Measurements from ENCODE around the gene MYO3B.

DNA sequence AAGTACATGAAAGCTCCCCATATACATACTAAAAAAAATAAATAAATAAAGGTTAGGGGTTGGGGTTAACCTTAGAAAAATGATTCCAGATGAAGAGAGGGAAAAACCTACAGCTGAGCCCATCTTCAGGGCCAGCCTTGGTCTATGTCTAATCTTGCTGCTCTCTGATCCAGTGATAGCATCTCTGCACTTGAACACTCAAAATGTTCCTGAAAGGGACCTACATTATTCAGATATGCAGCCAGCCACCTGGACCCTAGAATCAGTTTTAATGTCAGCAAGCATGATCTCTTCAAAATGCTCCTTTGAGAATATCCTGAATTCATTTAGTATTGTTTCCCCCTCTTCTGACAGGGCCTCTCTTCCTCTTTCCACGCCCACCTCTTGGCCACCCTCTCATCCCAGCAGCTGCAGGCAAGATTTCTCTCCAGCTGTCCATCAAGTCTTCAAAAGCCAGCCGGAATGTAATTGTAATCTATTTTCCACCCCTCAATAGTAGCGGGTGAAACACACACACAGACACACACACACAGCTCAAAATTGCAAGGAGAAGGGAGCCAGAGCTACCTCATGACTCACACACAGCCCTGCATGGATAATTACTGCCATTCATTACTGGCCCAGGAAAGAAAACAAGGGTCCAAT, 135.5 kb downstream of the MYO3B start:
- TF ChIP-seq POLR2A (IDR thresholded peaks at IDR 0.05) = no peak
- TF ChIP-seq, protein P1, sequence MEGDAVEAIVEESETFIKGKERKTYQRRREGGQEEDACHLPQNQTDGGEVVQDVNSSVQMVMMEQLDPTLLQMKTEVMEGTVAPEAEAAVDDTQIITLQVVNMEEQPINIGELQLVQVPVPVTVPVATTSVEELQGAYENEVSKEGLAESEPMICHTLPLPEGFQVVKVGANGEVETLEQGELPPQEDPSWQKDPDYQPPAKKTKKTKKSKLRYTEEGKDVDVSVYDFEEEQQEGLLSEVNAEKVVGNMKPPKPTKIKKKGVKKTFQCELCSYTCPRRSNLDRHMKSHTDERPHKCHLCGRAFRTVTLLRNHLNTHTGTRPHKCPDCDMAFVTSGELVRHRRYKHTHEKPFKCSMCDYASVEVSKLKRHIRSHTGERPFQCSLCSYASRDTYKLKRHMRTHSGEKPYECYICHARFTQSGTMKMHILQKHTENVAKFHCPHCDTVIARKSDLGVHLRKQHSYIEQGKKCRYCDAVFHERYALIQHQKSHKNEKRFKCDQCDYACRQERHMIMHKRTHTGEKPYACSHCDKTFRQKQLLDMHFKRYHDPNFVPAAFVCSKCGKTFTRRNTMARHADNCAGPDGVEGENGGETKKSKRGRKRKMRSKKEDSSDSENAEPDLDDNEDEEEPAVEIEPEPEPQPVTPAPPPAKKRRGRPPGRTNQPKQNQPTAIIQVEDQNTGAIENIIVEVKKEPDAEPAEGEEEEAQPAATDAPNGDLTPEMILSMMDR (IDR thresholded peaks at IDR 0.05) = no peak
